Measurements from ENCODE around the gene ZBTB7C.

ZBTB7C gene

DNA sequence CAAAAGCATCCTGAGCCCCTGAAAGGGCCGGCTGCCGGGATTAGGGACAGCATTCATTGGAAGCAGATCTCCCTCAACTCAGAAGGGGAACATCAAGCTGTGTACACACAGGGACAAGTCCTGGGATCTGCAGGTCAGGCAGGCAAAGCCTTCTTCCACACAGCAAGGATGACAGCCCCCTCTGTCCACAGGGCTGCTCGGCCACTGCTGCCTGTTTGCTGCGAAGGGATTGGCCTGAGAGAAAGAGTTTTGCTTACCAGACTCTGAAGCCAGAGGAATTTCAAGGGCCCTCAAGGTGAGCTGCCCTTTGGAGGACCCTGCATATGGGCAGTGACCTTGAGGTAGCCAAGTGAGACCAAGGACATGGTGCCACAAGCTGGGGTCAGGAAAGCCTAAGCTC is 11.1 kb downstream of the ZBTB7C start:
- H3K9ac ChIP-seq (ENCODE audit: low read depth, low read length, poor library complexity, severe bottlenecking): no peak overlapping the region
- H2AFZ ChIP-seq (ENCODE audit: low read length): no peak overlapping the region
- H3K4me1 ChIP-seq (ENCODE audit: insufficient read depth, low read length, poor library complexity, severe bottlenecking): peaks cover 13% of the 10 kb centered on the region
- H3K9me2 ChIP-seq (replicated peaks; ENCODE audit: low read depth, low read length): no peaks in the 10 kb centered on the region
- H3K27me3 ChIP-seq (ENCODE audit: insufficient read depth, low read length, poor library complexity, severe bottlenecking): peaks cover 42% of the 10 kb centered on the region
- TF ChIP-seq, protein P1, sequence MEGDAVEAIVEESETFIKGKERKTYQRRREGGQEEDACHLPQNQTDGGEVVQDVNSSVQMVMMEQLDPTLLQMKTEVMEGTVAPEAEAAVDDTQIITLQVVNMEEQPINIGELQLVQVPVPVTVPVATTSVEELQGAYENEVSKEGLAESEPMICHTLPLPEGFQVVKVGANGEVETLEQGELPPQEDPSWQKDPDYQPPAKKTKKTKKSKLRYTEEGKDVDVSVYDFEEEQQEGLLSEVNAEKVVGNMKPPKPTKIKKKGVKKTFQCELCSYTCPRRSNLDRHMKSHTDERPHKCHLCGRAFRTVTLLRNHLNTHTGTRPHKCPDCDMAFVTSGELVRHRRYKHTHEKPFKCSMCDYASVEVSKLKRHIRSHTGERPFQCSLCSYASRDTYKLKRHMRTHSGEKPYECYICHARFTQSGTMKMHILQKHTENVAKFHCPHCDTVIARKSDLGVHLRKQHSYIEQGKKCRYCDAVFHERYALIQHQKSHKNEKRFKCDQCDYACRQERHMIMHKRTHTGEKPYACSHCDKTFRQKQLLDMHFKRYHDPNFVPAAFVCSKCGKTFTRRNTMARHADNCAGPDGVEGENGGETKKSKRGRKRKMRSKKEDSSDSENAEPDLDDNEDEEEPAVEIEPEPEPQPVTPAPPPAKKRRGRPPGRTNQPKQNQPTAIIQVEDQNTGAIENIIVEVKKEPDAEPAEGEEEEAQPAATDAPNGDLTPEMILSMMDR (conservative IDR thresholded peaks at IDR 0.05; ENCODE audit: low read length): no peak
- no peak for TF ChIP-seq EZH2phosphoT487 (IDR thresholded peaks at IDR 0.05; ENCODE audit: borderline replicate concordance)
- H3K4me3 ChIP-seq (ENCODE audit: low read length, poor library complexity, severe bottlenecking): no peak overlapping the region
- no peaks in the 10 kb centered on the region for H3K9me3 ChIP-seq (ENCODE audit: insufficient read depth, low read depth, low read length)
- no peak overlapping the region for H3K4me2 ChIP-seq (ENCODE audit: low read depth, low read length, poor library complexity, severe bottlenecking)
- no peaks in the 10 kb centered on the region for H3K79me2 ChIP-seq (ENCODE audit: insufficient read depth, low read length)
- H3K36me3 ChIP-seq (ENCODE audit: insufficient read depth, low read length): no peaks in the 10 kb centered on the region
- H4K20me1 ChIP-seq (ENCODE audit: insufficient read depth, low read length, poor library complexity, severe bottlenecking): no peaks in the 10 kb centered on the region
- H3F3A ChIP-seq (ENCODE audit: low read depth): no peaks in the 10 kb centered on the region

DNA sequence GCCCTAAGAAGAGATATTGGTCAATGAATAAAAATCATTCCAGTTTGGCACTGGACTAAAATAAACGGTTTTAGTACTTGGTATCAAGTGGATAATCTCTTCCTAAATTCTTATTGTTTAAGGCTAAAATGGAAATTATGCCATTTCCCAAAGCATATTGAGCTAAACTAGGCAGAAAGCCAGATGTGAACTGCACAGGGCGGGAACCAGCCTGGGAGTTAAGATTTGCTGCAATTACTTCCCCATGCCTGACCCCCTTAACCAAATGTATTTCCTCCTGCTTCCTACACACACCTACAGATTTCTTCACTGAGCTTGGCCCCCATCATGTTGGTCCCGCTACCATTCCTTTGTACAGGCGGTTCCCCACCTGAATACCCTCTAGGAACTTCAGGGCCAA is 12.2 kb downstream of the ZBTB7C start:
- peaks cover 13% of the 10 kb centered on the region for H3K4me1 ChIP-seq (ENCODE audit: insufficient read depth, low read length, poor library complexity, severe bottlenecking)
- H3K4me2 ChIP-seq (ENCODE audit: low read depth, low read length, poor library complexity, severe bottlenecking): no peak overlapping the region
- H3F3A ChIP-seq (ENCODE audit: low read depth): no peaks in the 10 kb centered on the region

GRCh38 chr18:48396561-48396960 is 12.6 kb downstream of the ZBTB7C start:
- Histone ChIP-seq H3K4me1 (ENCODE audit: insufficient read depth, low read length, poor library complexity, severe bottlenecking) (peaks cover 13% of the 10 kb centered on the region), H3K79me2 (ENCODE audit: insufficient read depth, low read length) (no peaks in the 10 kb centered on the region), H2AFZ (ENCODE audit: low read length) (no peak overlapping the region), H3K9me2 (replicated peaks; ENCODE audit: low read depth, low read length) (no peaks in the 10 kb centered on the region), H3K27me3 (ENCODE audit: insufficient read depth, low read length, poor library complexity, severe bottlenecking) (peaks cover 55% of the 10 kb centered on the region), H3K4me2 (ENCODE audit: low read depth, low read length, poor library complexity, severe bottlenecking) (no peak overlapping the region), H3K9ac (ENCODE audit: low read depth, low read length, poor library complexity, severe bottlenecking) (no peak overlapping the region), H3K4me3 (ENCODE audit: low read length, poor library complexity, severe bottlenecking) (no peak overlapping the region), H4K20me1 (ENCODE audit: insufficient read depth, low read length, poor library complexity, severe bottlenecking) (no peaks in the 10 kb centered on the region), H3F3A (ENCODE audit: low read depth) (no peaks in the 10 kb centered on the region), H3K9me3 (ENCODE audit: insufficient read depth, low read depth, low read length) (no peaks in the 10 kb centered on the region), H3K36me3 (ENCODE audit: insufficient read depth, low read length) (no peaks in the 10 kb centered on the region)
- no peak for TF ChIP-seq EZH2phosphoT487 (IDR thresholded peaks at IDR 0.05; ENCODE audit: borderline replicate concordance)
- TF ChIP-seq, protein P1 (conservative IDR thresholded peaks at IDR 0.05; ENCODE audit: low read length): no peak

More for the DNA sequence above, 12.2 kb downstream of the ZBTB7C start:
- no peak overlapping the region for H2AFZ ChIP-seq (ENCODE audit: low read length)
- no peaks in the 10 kb centered on the region for H4K20me1 ChIP-seq (ENCODE audit: insufficient read depth, low read length, poor library complexity, severe bottlenecking)
- H3K79me2 ChIP-seq (ENCODE audit: insufficient read depth, low read length): no peaks in the 10 kb centered on the region
- no peak overlapping the region for H3K4me3 ChIP-seq (ENCODE audit: low read length, poor library complexity, severe bottlenecking)
- H3K36me3 ChIP-seq (ENCODE audit: insufficient read depth, low read length): no peaks in the 10 kb centered on the region
- TF ChIP-seq, protein P1 (conservative IDR thresholded peaks at IDR 0.05; ENCODE audit: low read length): no peak
- no peak for TF ChIP-seq EZH2phosphoT487 (IDR thresholded peaks at IDR 0.05; ENCODE audit: borderline replicate concordance)
- no peak overlapping the region for H3K9ac ChIP-seq (ENCODE audit: low read depth, low read length, poor library complexity, severe bottlenecking)
- H3K9me3 ChIP-seq (ENCODE audit: insufficient read depth, low read depth, low read length): no peaks in the 10 kb centered on the region
- H3K27me3 ChIP-seq (ENCODE audit: insufficient read depth, low read length, poor library complexity, severe bottlenecking): peaks cover 50% of the 10 kb centered on the region
- no peaks in the 10 kb centered on the region for H3K9me2 ChIP-seq (replicated peaks; ENCODE audit: low read depth, low read length)

Data from Loucy (cell line).